Measurements from ENCODE around the gene U2SURP. TPM values are rescaled to one million over a fixed set of nuclear protein-coding genes. Genes with fewer than 3 reads are reported as not detected.
"Not testable (repeated sequence)": the region's sequence is repeated elsewhere in the genome, so short reads cannot be mapped to it uniquely, and the experiment has no call there.

The U2SURP gene
- total RNA-seq, 1 donor from 2014 or later, result 41.9 TPM

DNA sequence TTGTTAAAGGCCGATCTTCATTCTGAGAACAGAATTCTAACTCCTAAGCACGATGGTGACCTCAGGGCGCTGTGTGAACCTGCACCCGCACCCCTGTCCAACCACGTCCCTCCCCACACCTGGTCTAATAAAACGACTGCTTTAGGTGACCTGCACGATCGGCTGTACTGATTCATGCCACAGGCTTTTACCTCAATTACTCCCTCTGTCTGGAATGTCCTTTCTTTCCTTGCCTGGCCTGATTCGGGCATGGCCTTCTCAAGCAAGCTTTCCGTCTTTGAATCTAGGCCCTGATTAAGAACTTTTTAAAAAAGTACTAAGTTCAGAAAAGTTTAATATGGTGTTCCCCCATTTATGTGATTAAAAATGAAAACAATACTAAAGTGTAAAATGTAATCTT, 842 bp upstream of the U2SURP start:
- intact Hi-C loops (cut with DNase I), result loop anchor here (5.0 to 10.0 kb wide), 4 partner anchors 276 to 972 kb away; partner anchors contain the start of genes ATR, DIPK2A, PLS1 and TRPC1
- ATAC-seq, result no peak
- DNase-seq (ENCODE audit: missing footprints), result no peak

DNA sequence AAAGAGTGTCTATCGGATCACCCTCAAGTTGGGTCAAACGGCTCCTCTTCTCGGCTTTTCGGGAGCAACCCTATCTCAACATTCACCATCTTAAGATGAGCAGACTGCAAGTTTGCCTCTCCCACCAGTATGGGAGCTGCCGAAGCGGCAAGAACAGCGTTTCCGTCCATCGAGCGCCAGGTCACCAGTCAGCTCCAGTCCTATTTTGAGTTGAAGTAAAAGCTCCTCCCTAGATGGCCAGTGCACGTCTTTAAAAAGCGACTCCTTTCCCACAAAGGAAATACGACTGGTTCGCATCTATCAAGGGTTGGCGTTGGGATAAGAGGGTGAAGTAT, 369 bp upstream of the U2SURP start:
- ATAC-seq, result peak; percentile 81
- peak; percentile 76 for DNase-seq (ENCODE audit: missing footprints)
- intact Hi-C loops (cut with DNase I), result loop anchor here (5.0 to 10.0 kb wide), 4 partner anchors 276 to 971 kb away; partner anchors contain the start of genes ATR, DIPK2A, PLS1 and TRPC1

DNA sequence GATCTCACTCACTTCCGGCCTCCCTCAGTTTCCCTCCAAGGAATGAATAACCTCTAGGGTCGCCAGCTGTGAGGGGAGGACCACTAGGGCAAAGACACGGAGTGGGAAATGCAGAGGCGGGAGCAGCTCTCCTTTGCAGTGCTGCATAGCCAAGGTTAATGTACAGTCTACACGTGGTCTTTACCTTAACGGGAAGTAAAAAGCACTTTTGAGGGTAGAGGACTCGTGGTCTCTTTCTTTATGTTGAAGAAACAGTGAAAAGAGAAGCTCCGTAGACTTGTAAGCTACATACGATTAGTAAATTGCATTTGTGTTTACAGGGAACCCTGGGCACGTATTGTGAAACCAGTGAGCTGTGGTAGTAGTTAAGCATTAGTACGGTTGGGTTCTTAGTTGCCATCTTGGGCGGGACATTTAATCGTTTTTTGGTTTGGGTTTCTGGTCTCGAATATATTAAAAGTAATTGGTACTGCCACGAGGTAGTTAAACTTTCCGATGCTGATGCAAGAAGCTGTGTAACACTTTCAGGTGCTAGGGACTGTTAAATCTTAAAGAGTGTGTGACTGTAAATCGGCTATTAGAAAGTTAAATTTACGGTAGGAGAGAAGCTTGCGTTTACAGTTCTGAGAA, 828 bp downstream of the U2SURP start:
- intact Hi-C loops (cut with DNase I), result loop anchor here (5.0 to 10.0 kb wide), 4 partner anchors 277 to 970 kb away; partner anchors contain the start of genes ATR, DIPK2A, PLS1 and TRPC1
- no peak for ATAC-seq
- DNase-seq (ENCODE audit: missing footprints), result no peak

DNA sequence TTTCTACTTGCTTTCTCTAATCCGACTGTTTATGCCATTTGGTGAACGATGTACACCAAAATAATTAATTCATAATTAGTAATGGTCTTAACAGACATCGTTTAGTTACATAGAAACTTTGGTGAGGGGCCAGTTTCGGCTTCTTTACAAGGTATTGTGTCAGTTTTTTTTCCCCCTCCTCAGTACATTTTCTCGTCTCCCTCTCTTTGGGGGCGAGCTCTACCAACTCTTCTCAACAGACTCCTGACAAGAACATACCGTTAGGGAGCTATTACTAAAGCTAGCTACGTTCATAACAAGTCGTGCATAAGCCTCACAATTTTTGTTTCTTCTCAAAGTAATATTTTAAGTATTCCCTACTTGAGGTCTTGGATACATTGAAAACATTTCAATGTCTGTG, 1.4 kb downstream of the U2SURP start:
- DNase-seq (ENCODE audit: missing footprints) (no peak), ATAC-seq (no peak)
- intact Hi-C loops (cut with DNase I), result loop anchor here (5.0 to 10.0 kb wide), 4 partner anchors 278 to 970 kb away; partner anchors contain the start of genes ATR, DIPK2A, PLS1 and TRPC1

DNA sequence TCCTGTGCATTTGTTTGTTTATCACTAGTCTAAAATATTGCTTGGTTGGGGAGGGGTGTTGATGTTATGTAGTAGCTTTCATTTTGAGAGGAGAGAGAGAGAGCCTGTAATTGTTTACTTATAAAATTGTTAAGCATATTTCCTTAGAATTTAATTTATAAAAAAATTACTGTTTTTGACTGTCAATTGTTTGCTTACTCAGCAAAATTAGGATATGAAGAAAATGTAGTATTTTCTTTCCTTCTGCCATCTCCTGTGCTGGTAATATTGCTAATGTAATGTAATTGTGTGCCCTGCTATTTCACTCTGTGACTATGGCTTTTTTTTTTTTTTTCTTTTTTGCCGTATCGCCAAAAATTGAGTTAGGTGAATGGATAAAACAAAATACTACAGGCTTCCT, 3.5 kb downstream of the U2SURP start:
- intact Hi-C loops (cut with DNase I), result loop anchor here (5.0 to 10.0 kb wide), 4 partner anchors 280 to 967 kb away; partner anchors contain the start of genes ATR, DIPK2A, PLS1 and TRPC1
- no peak for DNase-seq (ENCODE audit: missing footprints)
- no peak for ATAC-seq

DNA sequence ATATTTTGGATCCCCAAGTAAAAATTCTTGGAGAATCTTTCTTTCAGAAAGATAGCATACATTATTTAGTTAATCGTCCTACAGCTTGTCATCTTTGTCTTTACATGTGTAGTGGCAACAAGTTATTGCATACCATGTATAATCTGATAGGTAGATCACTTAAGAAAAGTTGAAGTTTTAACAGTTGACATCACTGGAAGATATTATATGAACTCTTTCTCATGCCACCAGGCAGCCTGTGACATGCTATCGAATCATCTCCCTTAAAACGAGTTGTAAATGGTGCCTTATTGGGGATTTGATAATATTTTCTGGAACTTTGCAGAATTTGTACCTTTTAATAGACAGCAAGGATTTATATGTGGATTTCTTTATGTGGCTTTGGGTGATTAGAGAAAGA, 8.7 kb downstream of the U2SURP start:
- intact Hi-C loops (cut with DNase I), result no loop called here
- no peak for ATAC-seq
- no peak for DNase-seq (ENCODE audit: missing footprints)

DNA sequence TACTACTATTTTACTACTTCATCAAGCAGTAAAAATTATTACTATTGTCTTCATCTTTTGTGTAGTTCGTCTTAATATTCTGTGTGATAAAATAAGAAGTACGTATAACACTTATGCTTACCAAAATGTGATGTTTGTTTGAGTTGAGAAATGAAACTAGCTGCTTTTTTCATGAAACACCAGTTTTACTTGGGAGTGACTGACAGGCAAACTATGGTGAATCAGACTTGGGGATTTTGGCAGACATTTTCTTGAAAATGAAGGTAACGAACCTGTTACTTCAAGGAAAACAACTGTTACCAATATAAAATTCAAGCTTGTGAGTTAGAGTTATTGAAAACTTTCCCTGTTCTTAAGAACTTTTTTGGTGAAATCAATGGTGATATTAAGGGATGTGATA, 10.3 kb downstream of the U2SURP start:
- DNase-seq (ENCODE audit: missing footprints) (no peak), ATAC-seq (no peak)
- intact Hi-C loops (cut with DNase I), result no loop called here

DNA sequence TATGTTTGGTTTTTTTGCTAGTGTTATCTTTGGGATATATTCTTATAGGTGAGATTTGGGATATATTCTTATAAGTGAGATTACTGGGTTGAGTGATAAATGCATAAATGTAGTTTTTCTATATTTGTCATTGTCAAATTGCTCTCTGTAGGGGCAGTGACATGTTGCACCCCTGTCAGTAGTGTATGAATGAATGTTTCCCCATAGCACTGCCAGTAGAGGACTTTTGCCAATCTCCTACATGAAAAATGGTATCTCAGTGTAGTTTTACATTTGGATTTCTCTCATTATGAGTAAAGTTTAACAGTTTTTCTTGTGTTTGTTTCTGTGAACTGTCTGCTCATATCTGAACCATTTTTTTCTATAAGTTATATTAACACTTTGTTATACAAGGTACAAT, 13.6 kb downstream of the U2SURP start:
- intact Hi-C loops (cut with DNase I), result no loop called here
- DNase-seq (ENCODE audit: missing footprints) (no peak), ATAC-seq (no peak)

DNA sequence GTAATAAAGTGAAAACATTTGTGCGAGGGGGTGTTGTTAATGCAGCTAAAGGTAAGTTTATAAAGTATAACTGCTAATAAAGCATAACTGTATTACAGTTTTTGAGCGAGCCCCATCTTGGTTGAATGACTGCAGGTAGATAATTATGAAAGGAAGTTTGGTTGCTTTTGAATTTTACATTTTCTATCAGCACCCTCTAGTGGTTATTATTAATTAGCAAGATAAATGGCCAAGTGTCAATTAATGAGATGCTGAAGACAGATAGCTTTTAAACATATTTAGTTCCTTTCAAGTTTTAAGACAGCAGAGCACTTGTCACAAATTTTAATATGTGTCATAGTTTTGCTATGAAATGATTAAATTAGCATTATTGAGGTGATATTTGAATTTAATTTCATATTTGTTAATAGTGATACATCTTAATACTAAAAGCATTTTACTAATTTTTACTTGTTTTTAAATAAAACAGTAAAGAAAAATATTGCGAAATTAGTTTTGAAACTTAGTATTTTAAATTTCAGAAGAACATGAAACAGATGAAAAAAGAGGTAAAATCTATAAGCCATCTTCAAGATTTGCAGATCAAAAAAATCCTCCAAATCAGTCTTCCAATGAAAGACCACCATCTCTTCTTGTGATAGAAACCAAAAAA, 15.1 kb downstream of the U2SURP start:
- no peak for ATAC-seq
- DNase-seq (ENCODE audit: missing footprints), result no peak
- intact Hi-C loops (cut with DNase I), result no loop called here

DNA sequence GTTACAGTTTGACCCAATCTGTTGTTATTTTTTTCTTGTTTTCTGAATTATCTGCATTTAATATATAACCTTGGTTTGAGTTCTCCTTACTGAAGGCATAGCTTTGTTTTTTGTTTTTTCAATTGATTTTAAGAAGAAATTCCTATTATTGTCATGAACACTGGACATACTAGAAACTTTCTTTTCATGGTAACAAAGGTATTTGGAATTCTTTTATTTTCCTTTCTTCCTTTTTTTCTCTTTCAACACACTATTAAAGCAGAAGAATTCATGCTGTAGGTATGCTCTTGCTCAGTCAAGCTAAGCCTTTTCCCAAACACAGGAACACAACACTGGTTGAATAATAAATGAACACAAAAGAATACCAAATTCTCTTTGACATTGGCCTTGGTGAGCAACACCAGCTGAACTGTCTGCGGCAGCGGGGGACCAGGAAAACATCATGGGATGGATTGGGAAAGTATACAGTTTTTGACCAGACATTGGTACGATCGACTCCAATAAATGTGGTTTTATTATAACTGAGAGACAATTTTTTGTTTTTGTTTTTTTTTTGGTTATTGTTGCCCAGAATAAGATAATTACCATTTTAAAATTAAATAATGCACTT, 23.1 kb downstream of the U2SURP start:
- no peak for DNase-seq (ENCODE audit: missing footprints)
- intact Hi-C loops (cut with DNase I), result no loop called here
- no peak for ATAC-seq

DNA sequence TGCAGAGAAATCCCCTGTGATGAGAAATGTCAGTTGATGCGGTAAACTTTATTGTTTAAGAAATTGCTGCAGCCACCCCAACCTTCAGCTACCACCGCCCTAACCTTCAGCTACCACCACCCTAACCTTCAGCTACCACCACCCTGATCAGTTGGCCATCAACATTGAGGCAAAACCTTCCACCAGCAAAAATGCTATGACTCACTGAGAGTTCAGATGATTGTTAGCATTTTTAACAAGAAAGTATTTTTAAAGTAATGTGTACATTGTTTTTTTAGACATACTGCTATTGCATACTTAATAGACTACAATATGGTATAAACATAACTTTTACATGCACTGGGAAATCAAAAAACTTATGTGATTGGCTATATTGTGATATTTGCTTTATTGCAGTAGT, 30.0 kb downstream of the U2SURP start:
- DNase-seq (ENCODE audit: missing footprints), result no peak
- ATAC-seq, result no peak
- intact Hi-C loops (cut with DNase I), result no loop called here

DNA sequence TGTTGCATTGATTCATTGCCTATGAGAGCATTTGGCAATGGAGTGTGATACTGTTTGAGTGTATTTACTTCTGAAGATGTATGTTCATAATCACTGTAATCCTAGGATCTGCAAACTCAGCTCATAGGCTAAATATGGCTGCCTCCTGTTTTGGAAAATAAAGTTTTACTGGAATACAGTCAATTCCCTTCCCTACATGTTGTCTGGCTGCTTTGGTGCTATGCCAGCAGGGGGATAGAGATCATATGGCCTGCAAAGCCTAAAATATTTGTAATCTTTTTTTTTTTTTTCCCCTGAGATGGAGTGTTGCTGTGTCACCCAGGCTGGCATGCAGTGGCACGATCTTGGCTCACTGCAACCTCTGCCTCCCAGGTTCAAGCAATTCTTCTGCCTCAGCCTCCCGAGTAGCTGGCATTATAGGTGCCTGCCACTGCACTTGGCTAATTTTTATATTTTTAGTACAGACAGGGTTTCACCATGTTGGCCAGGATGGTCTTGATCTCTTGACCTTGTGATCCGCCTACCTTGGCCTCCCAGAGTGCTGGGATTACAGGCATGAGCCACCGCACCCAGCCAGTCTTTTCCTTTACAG, 30.5 kb downstream of the U2SURP start:
- DNase-seq (ENCODE audit: missing footprints); ATAC-seq; intact Hi-C loops (cut with DNase I): not testable (repeated sequence)

DNA sequence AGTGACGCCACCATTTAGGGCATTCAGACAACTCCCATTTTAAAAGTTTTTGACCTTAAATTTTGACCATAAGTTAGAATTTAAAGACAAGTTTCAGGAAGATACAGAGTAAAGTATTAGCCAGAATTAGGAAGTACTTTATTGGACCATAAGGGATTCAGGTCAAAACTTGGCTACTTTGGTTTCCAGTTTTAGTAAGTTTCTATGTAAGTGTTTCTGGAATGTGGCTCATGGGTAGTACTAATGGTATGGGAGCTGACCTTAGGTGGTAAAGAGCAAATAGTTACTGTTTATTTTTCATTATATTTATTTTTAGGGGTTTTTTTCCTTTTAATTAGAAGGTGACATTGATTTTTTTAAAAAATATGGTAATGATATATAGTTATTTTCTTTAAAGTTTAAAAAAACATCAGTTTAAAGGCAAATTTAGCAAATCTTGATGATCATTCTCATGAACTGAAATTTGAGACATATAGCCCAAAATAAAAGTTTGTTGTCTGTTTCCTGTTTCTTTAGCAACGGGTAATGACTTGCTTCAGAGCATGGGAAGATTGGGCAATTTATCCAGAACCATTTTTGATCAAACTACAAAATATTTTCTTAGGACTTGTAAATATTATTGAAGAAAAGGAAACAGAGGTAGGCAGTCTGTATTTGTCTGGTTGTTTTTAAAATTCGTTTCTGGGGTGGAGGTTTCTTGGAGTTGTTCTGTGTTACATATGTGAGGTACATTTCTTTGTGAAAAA, 34.3 kb downstream of the U2SURP start:
- DNase-seq (ENCODE audit: missing footprints), result no peak
- intact Hi-C loops (cut with DNase I), result no loop called here
- ATAC-seq, result no peak

DNA sequence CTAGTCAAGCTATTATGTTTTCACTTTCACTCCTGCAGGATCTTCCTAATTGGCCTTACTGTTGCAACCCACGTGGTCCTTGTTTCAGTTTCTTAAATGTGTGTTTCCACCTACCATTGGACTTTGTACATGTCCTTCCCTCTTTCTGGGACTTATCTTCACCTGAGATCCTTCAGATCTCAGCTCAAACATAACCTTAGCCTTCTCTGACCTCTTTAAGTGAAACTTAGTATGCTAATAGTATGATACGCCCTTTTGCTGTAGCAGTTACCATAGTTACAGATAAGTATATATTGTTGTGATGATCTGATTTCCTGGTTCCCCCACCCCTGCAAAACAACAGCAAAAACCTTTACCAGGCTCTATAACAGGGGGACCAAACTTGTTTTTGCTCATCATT, 35.2 kb downstream of the U2SURP start:
- intact Hi-C loops (cut with DNase I), result no loop called here
- ATAC-seq (no peak), DNase-seq (ENCODE audit: missing footprints) (no peak)

DNA sequence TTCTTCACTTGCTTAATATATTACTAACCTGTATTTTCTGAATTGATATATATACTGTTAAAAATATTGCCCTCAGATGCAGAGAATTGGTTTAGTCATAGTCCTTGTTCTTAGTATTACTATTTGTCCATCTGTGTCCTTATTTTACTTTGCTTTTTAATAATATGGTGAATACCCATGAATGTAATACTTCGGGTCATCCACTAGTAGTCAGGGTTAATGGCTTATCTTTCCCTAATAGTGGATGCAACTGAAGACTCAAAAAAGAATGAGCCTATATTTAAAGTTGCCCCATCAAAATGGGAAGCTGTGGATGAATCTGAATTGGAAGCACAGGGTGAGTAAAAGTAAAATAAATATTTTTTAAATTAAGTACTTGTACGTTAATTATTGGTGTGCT, 36.5 kb downstream of the U2SURP start:
- intact Hi-C loops (cut with DNase I), result no loop called here
- DNase-seq (ENCODE audit: missing footprints) (no peak), ATAC-seq (no peak)

DNA sequence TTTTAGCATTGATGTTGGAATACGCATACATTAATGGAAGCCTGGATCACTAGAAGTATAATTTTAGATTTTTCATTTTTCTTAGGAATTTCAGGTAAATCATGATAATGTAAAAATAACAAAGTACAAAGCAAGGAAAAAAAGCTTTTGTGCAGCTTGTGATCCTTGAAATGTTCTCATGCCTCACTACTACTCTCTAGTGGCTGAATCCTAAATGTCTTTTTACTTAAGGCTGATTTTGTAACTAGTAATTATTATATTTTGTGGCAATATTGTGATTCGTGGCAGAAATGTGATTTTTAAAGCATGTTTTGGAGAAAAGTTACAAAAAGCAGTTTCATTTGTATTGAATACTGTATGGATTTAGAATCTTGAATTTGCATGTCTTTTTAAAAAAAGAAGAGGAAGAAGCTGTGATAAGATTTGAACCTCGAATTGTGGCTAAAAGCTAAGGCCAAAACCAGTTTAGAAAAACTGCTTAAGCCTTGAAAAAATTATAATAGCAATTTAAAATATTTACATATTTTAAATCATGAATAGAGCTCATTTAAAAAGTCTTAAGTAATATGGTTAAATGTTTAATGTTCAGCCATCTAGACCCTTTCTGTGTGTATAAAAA, 39.0 kb downstream of the U2SURP start:
- intact Hi-C loops (cut with DNase I), result no loop called here
- no peak for DNase-seq (ENCODE audit: missing footprints)

DNA sequence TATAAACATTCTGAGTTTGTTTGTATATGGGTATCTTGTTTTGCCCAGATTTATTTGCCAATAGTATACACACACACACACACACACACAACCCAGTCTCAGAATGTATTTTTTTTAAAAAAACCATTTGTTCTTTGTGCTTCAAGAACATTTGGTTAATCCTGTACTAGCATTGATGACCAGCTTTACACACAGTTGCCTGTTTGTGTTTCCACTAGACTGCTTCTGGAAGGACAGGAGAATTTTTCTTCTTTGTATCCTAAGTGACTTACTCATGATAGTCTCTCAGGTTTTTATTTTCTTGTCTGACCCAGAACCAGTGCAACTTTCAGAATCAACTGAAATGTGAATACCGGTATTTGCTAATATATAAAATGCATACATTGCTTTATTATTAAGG, 40.5 kb downstream of the U2SURP start:
- intact Hi-C loops (cut with DNase I), result no loop called here
- DNase-seq (ENCODE audit: missing footprints) (no peak), ATAC-seq (no peak)

More for the DNA sequence above, 39.0 kb downstream of the U2SURP start:
- no peak for ATAC-seq

DNA sequence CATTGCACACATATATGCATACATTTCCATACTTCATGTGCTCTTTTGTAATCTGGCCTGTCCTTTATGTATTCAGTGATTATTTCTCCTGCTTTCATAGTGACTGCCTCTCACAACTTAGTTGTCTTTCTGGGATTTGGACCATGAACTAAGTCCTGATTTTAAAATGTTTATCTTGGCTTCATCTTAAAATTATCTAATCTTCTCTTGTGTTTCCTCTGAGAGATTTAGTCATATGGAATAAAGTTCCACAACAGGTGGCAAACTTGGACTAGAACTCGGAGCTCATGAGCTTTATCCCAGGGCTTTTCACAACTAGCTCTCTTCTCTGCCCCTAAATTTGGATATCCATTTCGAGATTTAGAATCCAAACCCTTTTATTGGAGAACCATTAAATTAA, 44.3 kb downstream of the U2SURP start:
- no peak for DNase-seq (ENCODE audit: missing footprints)
- no peak for ATAC-seq
- intact Hi-C loops (cut with DNase I), result no loop called here

DNA sequence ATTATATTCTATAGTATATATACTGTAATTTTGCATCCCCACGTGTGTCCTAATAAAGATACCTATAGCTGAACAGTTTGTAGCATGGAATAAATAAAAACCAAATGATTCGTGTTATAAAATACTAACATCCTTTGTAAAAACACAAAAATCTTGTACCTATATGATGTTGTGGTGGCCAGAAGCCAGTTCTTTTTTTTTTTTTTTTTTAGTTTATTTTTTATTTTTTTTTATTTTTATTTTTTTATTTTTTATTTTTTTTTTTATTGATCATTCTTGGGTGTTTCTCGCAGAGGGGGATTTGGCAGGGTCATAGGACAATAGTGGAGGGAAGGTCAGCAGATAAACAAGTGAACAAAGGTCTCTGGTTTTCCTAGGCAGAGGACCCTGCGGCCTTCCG, 44.7 kb downstream of the U2SURP start:
- ATAC-seq; intact Hi-C loops (cut with DNase I); DNase-seq (ENCODE audit: missing footprints): not testable (repeated sequence)
